Measurements from ENCODE around the gene CCNI2. TPM values are rescaled to one million over a fixed set of nuclear protein-coding genes. Genes with fewer than 3 reads are reported as not detected.

The CCNI2 gene
- total RNA-seq, 1 experiment from 2014 or later, result 1.7 TPM

DNA sequence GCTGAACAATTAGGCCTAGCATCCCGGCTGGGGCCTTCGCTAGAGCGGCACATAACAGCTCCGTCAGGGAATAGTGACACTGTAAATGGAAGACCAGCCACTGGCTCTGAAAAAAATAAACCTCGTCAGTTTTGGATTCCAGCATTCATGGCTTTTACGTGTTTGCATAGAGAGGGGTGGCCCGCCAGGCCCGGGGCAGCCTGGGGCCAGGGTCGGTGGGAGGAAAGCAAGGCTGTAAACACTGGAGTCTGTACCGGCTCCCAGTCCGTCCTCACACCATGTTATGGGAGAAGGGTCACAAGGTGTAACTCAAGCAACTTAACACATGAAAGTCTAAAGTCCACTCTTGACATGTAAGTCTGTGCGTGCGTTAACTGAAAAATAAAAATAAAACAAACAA, 11.2 kb downstream of the CCNI2 start:
- peaks cover 15% of the 10 kb centered on the region for H3K4me1 Mint-ChIP-seq
- no peaks in the 10 kb centered on the region for H3K27me3 Mint-ChIP-seq (ENCODE audit: low read depth)
- CTCF ChIA-PET, result interaction anchor here (0.9 to 1.4 kb wide), 2 partner anchors 62 to 67 kb away, joined by 3 to 4 read pairs; no protein-coding TSS in a partner anchor
- POLR2A ChIA-PET, result no interaction called here
- H3K4me3 Mint-ChIP-seq, result no peak overlapping the region
- TF ChIP-seq ZNF121 (CRISPR knock-in tag; IDR thresholded peaks at IDR 0.05) (no peak), JUN (CRISPR knock-in tag; IDR thresholded peaks at IDR 0.05) (no peak), TEAD4 (CRISPR knock-in tag; IDR thresholded peaks at IDR 0.05) (no peak), KAT7 (CRISPR knock-in tag; IDR thresholded peaks at IDR 0.05; ENCODE audit: borderline replicate concordance) (no peak), MXD4 (CRISPR knock-in tag; IDR thresholded peaks at IDR 0.05; ENCODE audit: borderline replicate concordance) (no peak), ZNF671 (CRISPR knock-in tag; IDR thresholded peaks at IDR 0.05) (no peak), FOXP4 (CRISPR knock-in tag; IDR thresholded peaks at IDR 0.05) (no peak), NR3C1 (CRISPR knock-in tag; conservative IDR thresholded peaks at IDR 0.05; ENCODE audit: low read depth) (no peak), IRF2 (CRISPR knock-in tag; IDR thresholded peaks at IDR 0.05; ENCODE audit: borderline replicate concordance, low read depth) (no peak), FOXJ3 (CRISPR knock-in tag; IDR thresholded peaks at IDR 0.05; ENCODE audit: borderline replicate concordance) (no peak), EMX1 (CRISPR knock-in tag; IDR thresholded peaks at IDR 0.05) (no peak), SMAD3 (CRISPR knock-in tag; IDR thresholded peaks at IDR 0.05; ENCODE audit: borderline replicate concordance) (no peak), AR (CRISPR knock-in tag; IDR thresholded peaks at IDR 0.05) (no peak), ZBTB21 (CRISPR knock-in tag; IDR thresholded peaks at IDR 0.05; ENCODE audit: borderline replicate concordance) (no peak), SMAD4 (CRISPR knock-in tag; IDR thresholded peaks at IDR 0.05) (no peak)
- TF ChIP-seq, protein P1, sequence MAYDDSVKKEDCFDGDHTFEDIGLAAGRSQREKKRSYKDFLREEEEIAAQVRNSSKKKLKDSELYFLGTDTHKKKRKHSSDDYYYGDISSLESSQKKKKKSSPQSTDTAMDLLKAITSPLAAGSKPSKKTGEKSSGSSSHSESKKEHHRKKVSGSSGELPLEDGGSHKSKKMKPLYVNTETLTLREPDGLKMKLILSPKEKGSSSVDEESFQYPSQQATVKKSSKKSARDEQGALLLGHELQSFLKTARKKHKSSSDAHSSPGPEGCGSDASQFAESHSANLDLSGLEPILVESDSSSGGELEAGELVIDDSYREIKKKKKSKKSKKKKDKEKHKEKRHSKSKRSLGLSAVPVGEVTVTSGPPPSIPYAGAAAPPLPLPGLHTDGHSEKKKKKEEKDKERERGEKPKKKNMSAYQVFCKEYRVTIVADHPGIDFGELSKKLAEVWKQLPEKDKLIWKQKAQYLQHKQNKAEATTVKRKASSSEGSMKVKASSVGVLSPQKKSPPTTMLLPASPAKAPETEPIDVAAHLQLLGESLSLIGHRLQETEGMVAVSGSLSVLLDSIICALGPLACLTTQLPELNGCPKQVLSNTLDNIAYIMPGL (CRISPR knock-in tag; IDR thresholded peaks at IDR 0.05), result no peak
- TF ChIP-seq, protein P2, sequence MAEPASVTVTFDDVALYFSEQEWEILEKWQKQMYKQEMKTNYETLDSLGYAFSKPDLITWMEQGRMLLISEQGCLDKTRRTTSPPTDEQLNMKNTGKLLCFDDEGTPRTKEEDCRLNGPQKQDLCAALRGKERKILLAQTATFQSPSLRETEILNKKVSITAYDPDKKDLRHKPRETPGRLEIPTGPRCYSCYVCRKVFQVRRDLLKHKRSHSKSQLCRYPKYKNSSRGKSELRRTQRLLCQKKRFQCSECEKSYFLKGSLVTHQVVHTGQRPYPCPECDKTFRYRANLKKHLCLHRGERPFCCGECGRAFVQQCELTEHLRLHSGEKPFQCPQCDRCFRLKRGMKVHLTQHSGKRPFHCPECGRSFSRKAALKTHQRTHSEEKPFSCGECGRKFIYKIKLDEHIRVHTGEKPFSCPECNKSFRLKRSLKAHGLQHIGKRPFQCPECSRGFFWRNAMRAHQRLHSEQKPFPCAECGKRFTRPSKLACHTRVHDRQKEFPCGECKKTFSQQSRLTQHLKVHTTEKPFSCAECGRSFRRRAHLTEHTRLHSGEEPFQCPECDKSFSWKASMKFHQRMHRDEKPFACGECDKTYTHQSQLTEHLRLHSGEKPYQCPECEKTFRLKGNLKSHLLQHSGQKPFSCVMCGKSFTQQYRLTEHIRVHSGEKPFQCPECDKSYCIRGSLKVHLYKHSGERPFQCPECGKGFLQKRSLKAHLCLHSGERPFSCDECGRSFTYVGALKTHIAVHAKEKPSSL (CRISPR knock-in tag; conservative IDR thresholded peaks at IDR 0.05), result no peak
- TF ChIP-seq, protein P3, sequence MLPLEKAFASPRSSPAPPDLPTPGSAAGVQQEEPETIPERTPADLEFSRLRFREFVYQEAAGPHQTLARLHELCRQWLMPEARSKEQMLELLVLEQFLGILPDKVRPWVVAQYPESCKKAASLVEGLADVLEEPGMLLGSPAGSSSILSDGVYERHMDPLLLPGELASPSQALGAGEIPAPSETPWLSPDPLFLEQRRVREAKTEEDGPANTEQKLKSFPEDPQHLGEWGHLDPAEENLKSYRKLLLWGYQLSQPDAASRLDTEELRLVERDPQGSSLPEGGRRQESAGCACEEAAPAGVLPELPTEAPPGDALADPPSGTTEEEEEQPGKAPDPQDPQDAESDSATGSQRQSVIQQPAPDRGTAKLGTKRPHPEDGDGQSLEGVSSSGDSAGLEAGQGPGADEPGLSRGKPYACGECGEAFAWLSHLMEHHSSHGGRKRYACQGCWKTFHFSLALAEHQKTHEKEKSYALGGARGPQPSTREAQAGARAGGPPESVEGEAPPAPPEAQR (CRISPR knock-in tag; IDR thresholded peaks at IDR 0.05), result no peak
- no peak for ATAC-seq
- peak overlapping the region; percentile 48; the same call in 1 of the 2 replicates for H3K27ac Mint-ChIP-seq
- peaks cover under 1% of the 10 kb centered on the region; the same call in 1 of the 2 replicates for H3K36me3 Mint-ChIP-seq
- no peak for DNase-seq (ENCODE audit: low spot score)
- H3K9me3 Mint-ChIP-seq, result no peaks in the 10 kb centered on the region

All from WTC11 (cell line).